OCI-LY1 (cell line): Measurements from ENCODE around the gene SEPTIN10.

ENCODE experiments used
- CTCF ChIP-seq: fragments of 200-600 bp; sonication (generic), shearing (Covaris generic); IDR thresholded peaks from 2 replicates; pipeline ENCODE4 v1.5.1; 2017; ENCODE audit warnings: mild to moderate bottlenecking, antibody characterized with exemption, low read length, moderate library complexity, mixed read lengths
- EZH2 ChIP-seq: fragments of 200-600 bp; sonication (generic), shearing (Covaris generic); IDR thresholded peaks from 2 replicates; pipeline ENCODE4 v1.8.0; 2017; ENCODE audit warnings: borderline replicate concordance, mixed run types, mild to moderate bottlenecking, antibody characterized with exemption, low read length, moderate library complexity, mixed read lengths

- TF ChIP-seq CTCF (no peak), EZH2 (no peak)
These were observed 10.2 kb upstream of the SEPTIN10 start for GRCh38 chr2:109623923-109624322.
